ENCODE data around the gene CAMSAP2. TPM values are rescaled to one million over a fixed set of nuclear protein-coding genes. Genes with fewer than 3 reads are reported as not detected.

Gene CAMSAP2
- polyA plus RNA-seq, 3 donors from 2014 or later = 0.21 TPM; not detected in 2

DNA sequence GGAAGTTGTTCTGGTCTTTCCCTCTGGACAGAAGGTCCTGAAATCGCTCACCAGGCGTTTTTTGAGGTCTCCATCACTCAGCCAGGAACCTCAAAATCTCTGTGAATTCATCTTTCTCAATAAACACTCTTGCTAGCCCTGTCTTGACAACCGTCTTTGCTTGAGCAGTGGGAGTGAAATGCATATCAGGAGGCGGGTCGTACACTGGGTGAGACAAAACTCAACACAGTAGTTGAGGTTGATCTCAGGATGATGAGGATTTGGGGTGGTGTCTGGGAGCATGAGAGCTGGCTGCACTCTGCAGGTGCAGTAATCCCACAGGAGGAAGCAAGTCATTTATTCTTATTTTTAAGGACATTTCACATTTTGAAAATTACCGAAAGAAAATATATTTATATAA lies 136.0 kb downstream of the CAMSAP2 start:
- peaks cover 7 to 9% (median 7%) of the 10 kb centered on the region in 3 donors for H3K36me3 Mint-ChIP-seq
- peak overlapping the region; percentile 59 to 82 (median 66) for H3K4me3 Mint-ChIP-seq
- H3K9me3 Mint-ChIP-seq = no peaks in the 10 kb centered on the region
- peaks cover 2 to 13% (median 9%) of the 10 kb centered on the region in 3 donors for H3K27me3 Mint-ChIP-seq (ENCODE audit: low read depth in 3 of 3)
- DNase-seq = no peak
- peaks cover 65 to 69% of the 10 kb centered on the region in 2 donors for H3K4me1 Mint-ChIP-seq
- H3K27ac Mint-ChIP-seq = peak overlapping the region in 4 of 6 donors; percentile 17 to 74 (median 58)

DNA sequence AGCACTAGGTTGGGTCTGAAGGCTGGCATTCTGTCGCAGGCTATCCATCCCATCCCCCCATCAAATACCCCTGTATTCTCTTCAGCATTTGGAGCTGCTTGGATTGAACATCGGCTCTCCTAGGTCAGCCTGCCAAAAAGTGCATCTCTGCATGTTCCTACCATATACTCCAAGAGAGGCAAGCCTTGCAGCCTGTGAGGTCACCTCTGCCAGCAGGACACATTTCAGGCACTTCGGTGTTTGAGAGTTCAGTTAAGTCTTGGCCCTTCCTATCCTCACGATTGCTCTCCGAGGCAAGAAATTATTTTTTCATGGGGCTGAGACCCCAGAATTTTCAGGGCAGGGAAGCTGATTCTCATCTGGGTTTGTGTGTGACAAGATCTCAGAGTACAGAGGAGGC lies 136.7 kb downstream of the CAMSAP2 start:
- H3K36me3 Mint-ChIP-seq = peaks cover 7 to 9% (median 7%) of the 10 kb centered on the region in 3 donors
- H3K27ac Mint-ChIP-seq = peak overlapping the region in 1 of 6 donors; percentile 46
- H3K9me3 Mint-ChIP-seq = no peaks in the 10 kb centered on the region
- no peak for DNase-seq
- H3K4me1 Mint-ChIP-seq = peaks cover 64 to 69% of the 10 kb centered on the region in 2 donors
- H3K27me3 Mint-ChIP-seq (ENCODE audit: low read depth in 3 of 3) = peaks cover 2 to 11% (median 9%) of the 10 kb centered on the region in 3 donors
- H3K4me3 Mint-ChIP-seq = peak overlapping the region in 3 of 5 donors; percentile 8 to 74 (median 69)

DNA sequence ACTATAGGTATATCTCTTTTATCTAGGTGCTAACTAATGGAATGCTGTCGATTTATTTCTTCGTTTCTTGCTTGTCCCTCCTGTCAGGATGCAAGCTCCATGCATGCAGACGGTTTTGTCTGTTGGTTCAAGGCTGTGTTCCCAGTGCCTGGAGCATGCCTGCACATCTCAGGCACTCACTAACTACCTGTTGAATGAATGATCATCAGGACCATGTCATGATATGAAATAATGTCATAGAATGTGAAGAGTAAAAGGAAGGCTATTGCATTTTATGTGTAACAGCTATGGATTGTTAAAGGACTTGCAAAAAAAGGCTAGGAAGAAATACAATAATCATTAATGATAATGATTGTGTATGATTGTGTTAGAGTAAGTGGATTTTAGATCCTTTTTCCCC lies 138.3 kb downstream of the CAMSAP2 start:
- peak overlapping the region in 4 of 6 donors; percentile 3 to 27 (median 17) for H3K27ac Mint-ChIP-seq
- H3K9me3 Mint-ChIP-seq = no peaks in the 10 kb centered on the region
- peak overlapping the region in 2 of 5 donors; percentile 12 to 22 for H3K4me3 Mint-ChIP-seq
- peaks cover 54 to 66% of the 10 kb centered on the region in 2 donors for H3K4me1 Mint-ChIP-seq
- peaks cover 7 to 9% (median 7%) of the 10 kb centered on the region in 3 donors for H3K36me3 Mint-ChIP-seq
- peaks cover 2 to 11% (median 7%) of the 10 kb centered on the region in 3 donors for H3K27me3 Mint-ChIP-seq (ENCODE audit: low read depth in 3 of 3)
- DNase-seq = no peak

DNA sequence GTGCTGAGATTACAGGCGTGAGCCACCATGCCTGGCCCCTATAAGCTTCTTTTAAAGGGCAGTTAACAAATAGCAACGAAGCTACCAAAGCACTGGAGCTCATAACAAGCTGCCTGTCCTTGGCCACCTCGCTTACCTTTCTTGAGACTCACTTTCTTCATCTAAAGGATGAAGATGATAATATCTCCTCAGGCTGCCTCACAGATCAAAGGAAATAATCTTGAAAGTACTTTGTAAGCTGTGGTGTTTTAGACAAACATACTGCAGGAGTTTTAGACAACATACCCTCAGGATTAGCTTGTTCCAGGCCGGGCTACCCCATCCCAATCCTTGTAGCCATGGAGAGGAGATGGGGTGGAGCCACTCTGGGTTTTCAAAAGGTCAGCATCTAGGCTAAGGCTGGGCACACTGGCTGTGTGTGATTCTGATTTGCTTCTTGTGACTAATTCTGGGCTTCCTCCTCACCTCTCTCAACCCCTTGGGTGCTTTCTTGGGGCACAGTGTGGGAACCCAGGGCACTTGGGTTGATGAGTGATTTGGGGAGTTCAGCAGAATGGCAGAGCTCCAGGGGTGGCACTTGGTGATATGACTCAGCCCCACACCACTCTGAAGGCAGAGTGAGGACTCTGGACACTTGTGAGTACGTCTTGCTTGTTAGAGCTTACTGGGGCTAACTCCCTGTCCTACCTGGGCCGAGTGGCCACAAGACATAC lies 139.3 kb downstream of the CAMSAP2 start:
- peaks cover 50 to 63% of the 10 kb centered on the region in 2 donors for H3K4me1 Mint-ChIP-seq
- peaks cover 7 to 9% (median 7%) of the 10 kb centered on the region in 3 donors for H3K36me3 Mint-ChIP-seq
- peak overlapping the region in 3 of 6 donors; percentile 55 to 82 (median 58) for H3K27ac Mint-ChIP-seq
- peaks cover 2 to 6% (median 6%) of the 10 kb centered on the region in 3 donors for H3K27me3 Mint-ChIP-seq (ENCODE audit: low read depth in 3 of 3)
- DNase-seq = peak in 1 of 3 donors; percentile 12
- peak overlapping the region in 1 of 5 donors; percentile 53 for H3K4me3 Mint-ChIP-seq
- no peaks in the 10 kb centered on the region for H3K9me3 Mint-ChIP-seq

DNA sequence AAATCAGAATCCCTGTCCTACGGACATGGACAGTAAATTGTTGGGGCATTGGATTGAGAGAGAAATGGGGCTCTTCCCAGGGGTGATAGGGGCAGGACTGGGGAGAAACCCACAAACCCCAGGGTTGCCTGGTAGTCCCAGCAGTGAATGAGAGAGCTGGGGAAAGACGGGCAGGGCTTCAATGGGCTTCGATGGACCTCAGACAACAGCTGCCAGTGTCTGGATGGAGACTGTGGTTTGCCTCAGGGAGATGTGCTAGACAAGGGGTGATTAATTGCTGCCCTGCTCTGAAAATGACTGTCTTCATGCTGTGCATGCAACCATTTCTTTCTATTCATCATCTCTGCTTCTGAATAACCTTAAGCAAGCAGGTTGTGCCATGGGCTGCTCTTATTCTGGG lies 141.5 kb downstream of the CAMSAP2 start:
- Mint-ChIP-seq H3K9me3 (no peaks in the 10 kb centered on the region), H3K27me3 (ENCODE audit: low read depth in 3 of 3) (peaks cover 0 to 5% (median 2%) of the 10 kb centered on the region in 3 donors), H3K4me1 (peaks cover 54 to 66% of the 10 kb centered on the region in 2 donors), H3K36me3 (peaks cover 0 to 7% (median 6%) of the 10 kb centered on the region in 3 donors), H3K4me3 (peak overlapping the region in 1 of 5 donors; percentile 7), H3K27ac (peak overlapping the region in 1 of 6 donors; percentile 14)
- no peak for DNase-seq

DNA sequence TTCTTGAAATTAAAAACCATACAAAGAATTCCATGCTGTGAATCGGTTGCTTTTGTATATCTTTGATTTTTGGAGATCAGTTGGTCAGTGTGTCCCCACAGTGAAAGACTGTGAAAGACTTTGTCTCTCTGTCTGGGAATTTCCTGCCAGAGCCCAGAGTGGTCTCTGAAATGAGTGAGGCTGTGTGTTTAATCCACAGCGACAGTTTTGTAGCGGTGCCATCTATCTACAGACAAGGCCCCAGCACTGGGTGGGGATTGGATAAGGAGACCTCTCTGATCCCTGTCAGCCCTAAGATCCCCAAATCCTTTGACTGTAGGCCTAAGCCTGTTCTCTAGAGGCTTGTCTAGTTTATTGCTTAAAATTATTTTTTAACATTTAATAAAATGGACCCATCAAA lies 144.4 kb downstream of the CAMSAP2 start:
- Mint-ChIP-seq H3K9me3 (no peaks in the 10 kb centered on the region), H3K27ac (peak overlapping the region in 4 of 6 donors; percentile 18 to 93 (median 51)), H3K27me3 (ENCODE audit: low read depth in 3 of 3) (peaks cover 4 to 8% (median 7%) of the 10 kb centered on the region in 3 donors), H3K4me1 (peaks cover 62 to 79% of the 10 kb centered on the region in 2 donors), H3K36me3 (peaks cover 0 to 6% (median 3%) of the 10 kb centered on the region in 3 donors), H3K4me3 (peak overlapping the region in 1 of 5 donors; percentile 65)
- no peak for DNase-seq

DNA sequence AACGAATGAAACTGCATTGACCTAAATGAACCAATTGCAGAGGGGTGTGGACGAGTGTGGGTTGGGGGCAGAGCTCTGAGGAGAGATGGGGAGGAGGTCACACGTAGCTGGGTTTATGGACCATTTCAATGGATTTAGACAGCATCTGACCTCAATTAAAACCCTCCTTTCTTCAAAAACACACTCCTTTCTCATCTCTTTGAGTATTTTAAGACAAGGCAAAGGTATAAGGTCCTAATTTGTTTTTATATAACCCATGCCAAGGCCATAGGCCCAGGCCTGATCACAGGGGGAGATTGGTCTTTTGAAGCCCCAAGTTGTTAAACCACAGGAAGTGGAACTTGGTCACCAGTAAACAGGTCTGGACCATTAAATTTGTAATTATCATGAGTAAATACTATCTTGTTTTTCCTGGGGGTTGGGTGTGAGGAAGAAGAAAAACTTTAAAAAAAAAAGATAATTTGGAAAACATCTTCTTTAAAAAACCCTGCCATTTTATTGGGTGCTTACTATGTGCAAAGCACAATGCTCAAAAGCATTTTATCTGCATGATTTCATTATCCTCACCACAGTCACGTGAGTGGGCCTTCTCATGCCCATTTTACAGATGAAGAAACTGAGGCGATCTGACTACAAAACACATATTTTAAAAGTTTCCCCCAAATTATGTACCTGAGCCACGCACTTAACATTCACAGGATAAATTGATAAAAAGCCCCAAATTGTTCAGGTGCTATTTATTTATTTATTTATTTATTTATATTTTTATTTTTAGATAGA lies 147.1 kb downstream of the CAMSAP2 start:
- peaks cover 0 to 3% (median 0%) of the 10 kb centered on the region in 3 donors for H3K36me3 Mint-ChIP-seq
- H3K27ac Mint-ChIP-seq = peak overlapping the region; percentile 83 to 93 (median 88)
- peak overlapping the region; percentile 49 to 80 (median 56) for H3K4me3 Mint-ChIP-seq
- no peaks in the 10 kb centered on the region for H3K9me3 Mint-ChIP-seq
- peaks cover 8 to 13% (median 9%) of the 10 kb centered on the region in 3 donors for H3K27me3 Mint-ChIP-seq (ENCODE audit: low read depth in 3 of 3)
- peaks cover 77 to 92% of the 10 kb centered on the region in 2 donors for H3K4me1 Mint-ChIP-seq
- DNase-seq = peak; percentile 53 to 57 (median 56)

DNA sequence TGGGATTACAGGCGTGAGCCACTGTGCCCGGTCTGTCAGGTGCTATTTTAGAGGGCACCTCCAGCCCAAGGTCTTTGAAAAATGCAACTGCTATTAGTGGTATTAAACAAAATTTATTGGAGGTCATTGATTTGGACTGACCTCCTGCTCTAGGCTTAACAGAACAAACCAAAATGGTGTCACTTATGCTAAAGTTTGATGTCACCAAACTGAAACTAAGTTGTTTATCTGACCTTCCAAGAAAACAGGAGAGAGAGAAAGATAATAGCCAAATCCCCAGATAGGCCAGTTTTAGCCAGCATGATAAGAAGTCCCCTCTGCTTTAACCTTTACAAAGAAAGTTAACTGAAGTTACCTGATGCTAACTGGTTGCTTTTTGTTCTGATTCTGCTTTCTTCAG lies 147.9 kb downstream of the CAMSAP2 start:
- Mint-ChIP-seq H3K36me3 (peaks cover 0 to 3% (median 0%) of the 10 kb centered on the region in 3 donors), H3K27me3 (ENCODE audit: low read depth in 3 of 3) (peaks cover 9 to 13% (median 12%) of the 10 kb centered on the region in 3 donors), H3K4me3 (peak overlapping the region; percentile 72 to 82 (median 79)), H3K27ac (peak overlapping the region; percentile 83 to 95 (median 88)), H3K4me1 (peaks cover 76 to 90% of the 10 kb centered on the region in 2 donors), H3K9me3 (no peaks in the 10 kb centered on the region)
- DNase-seq = no peak

DNA sequence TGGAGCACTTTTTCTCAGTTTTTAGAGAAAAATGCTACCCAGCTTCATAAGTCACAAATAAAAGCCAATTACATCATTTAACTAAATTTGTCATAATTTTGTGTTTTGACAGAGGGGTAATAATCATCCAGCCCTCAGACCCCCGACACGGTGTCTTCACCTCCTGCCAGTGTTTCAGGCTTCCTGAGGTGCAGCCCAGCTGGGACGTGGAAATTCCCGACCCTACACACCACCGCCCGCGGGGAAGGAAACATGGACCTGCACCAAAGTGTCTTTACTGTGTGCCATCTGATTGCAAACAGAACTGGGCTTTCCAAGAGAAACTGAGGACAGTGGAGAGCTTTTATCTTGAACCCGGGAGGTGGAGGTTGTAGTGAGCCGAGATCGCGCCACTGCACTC lies 148.3 kb downstream of the CAMSAP2 start:
- no peak for DNase-seq
- Mint-ChIP-seq H3K27me3 (ENCODE audit: low read depth in 3 of 3) (peaks cover 13 to 15% (median 13%) of the 10 kb centered on the region in 3 donors), H3K4me3 (peak overlapping the region; percentile 72 to 82 (median 79)), H3K4me1 (peaks cover 79 to 90% of the 10 kb centered on the region in 2 donors), H3K36me3 (peaks cover 0 to 3% (median 0%) of the 10 kb centered on the region in 3 donors), H3K9me3 (no peaks in the 10 kb centered on the region), H3K27ac (peak overlapping the region; percentile 83 to 95 (median 88))

DNA sequence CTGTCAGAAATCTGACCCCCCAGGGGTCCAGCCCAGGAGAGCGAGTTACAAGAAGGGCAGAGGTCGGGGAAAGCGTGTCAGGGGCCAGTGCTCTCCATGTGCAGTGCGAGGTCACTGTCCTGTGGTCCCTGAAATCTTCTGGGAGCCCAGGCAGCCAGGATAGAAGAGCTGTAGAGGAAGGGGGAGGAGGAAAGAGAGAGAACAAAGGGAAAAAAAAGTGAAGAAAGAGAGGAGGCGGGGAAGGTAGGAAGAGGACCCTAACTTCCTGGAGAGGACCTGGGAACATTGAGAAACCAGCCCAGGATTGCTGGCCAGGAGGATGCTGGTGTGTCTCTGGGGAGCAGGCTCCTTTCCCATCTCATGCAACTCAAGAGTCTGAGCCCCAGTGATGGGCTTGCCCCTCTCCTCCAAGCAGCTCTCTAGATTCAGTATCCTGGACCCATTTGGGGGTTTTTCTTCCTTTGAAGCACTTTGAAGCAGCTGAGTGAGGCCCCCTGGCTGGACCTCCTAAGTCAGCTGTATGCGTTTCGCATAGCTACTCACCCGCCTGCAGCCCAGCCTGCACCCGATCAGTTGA lies 149.2 kb downstream of the CAMSAP2 start:
- Mint-ChIP-seq H3K9me3 (no peaks in the 10 kb centered on the region), H3K27me3 (ENCODE audit: low read depth in 3 of 3) (peaks cover 13 to 18% (median 18%) of the 10 kb centered on the region in 3 donors), H3K27ac (peak overlapping the region; percentile 78 to 95 (median 86)), H3K36me3 (peaks cover 0 to 3% (median 0%) of the 10 kb centered on the region in 3 donors), H3K4me3 (peak overlapping the region; percentile 78 to 84 (median 81)), H3K4me1 (peaks cover 79 to 93% of the 10 kb centered on the region in 2 donors)
- DNase-seq = no peak

DNA sequence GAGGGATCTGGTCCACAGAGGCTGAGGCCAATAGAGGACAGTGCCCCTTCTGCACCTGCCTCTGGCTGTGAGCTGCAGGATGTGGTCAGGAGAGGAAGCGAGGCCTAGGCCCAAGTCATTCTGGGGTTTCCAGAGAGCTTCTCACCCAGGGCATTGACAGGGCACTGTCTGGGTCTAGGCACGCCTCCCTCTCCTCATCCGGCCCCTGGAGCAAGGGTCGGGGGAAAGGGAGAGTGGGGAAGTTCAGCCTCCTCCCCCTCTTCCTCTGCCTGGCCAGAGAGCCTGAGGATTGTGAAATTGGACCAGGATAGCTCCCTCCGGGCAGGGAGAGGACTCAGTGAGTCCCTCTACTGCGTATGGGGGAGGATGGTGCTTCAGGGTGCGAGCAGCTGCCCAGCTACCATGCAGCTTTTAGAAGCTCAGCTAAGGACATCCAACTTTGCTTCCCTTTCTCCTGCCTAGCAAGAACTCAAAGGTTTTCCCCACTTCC lies 149.7 kb downstream of the CAMSAP2 start:
- H3K4me3 Mint-ChIP-seq = peak overlapping the region; percentile 78 to 84 (median 81)
- H3K36me3 Mint-ChIP-seq = peaks cover 0 to 3% (median 0%) of the 10 kb centered on the region in 3 donors
- no peaks in the 10 kb centered on the region for H3K9me3 Mint-ChIP-seq
- peaks cover 13 to 18% (median 18%) of the 10 kb centered on the region in 3 donors for H3K27me3 Mint-ChIP-seq (ENCODE audit: low read depth in 3 of 3)
- H3K4me1 Mint-ChIP-seq = peaks cover 75 to 88% of the 10 kb centered on the region in 2 donors
- peak overlapping the region; percentile 78 to 95 (median 86) for H3K27ac Mint-ChIP-seq
- DNase-seq = peak; percentile 82 to 87 (median 86)

DNA sequence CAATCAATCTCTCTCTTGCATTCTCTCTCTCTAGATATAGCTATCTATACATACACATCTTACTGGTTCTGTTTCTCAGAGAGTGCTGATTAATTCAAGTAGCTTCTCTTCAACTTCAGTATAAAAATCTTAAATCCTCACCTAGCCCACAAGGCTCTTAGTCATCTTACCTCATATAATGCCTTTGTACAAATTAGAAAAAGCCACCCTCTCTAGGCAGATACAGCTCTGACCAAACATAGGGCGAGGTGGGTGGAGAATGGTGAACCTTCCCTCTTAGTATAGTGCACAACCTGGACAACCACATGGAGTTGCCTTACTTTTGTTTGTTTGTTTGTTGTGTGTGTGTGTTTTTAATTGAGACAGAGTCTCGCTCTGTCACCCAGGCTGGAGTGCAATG lies 150.9 kb downstream of the CAMSAP2 start:
- DNase-seq = peak in 2 of 3 donors; percentile 22 to 51
- H3K27me3 Mint-ChIP-seq (ENCODE audit: low read depth in 3 of 3) = peaks cover 11 to 20% (median 18%) of the 10 kb centered on the region in 3 donors
- H3K27ac Mint-ChIP-seq = peak overlapping the region; percentile 78 to 95 (median 86)

DNA sequence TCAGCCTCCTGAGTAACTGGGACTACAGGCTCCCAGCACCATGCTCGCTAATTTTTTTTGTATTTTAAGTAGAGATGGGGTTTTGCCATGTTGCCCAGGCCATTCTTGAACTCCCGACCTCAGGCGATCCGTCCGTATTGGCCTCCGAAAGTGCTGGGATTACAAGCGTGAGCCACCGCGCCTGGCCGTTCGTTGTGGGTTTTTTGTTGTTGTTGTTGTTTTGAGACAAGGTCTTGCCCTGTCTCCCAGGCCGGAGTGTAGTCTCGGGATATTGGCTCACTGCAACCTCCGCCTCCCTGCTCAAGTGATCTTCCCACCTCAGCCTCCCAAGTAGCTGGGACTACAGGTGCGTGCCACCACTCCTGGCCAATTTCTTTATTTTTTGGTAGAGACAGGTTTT lies 151.3 kb downstream of the CAMSAP2 start:
- peak overlapping the region; percentile 18 to 88 (median 82) for H3K27ac Mint-ChIP-seq
- peak overlapping the region; percentile 78 to 84 (median 81) for H3K4me3 Mint-ChIP-seq
- DNase-seq = no peak
- peaks cover 11 to 20% (median 18%) of the 10 kb centered on the region in 3 donors for H3K27me3 Mint-ChIP-seq (ENCODE audit: low read depth in 3 of 3)
- no peaks in the 10 kb centered on the region for H3K9me3 Mint-ChIP-seq
- H3K36me3 Mint-ChIP-seq = no peaks in the 10 kb centered on the region
- H3K4me1 Mint-ChIP-seq = peaks cover 62 to 72% of the 10 kb centered on the region in 2 donors

More for the DNA sequence above, 150.9 kb downstream of the CAMSAP2 start:
- no peaks in the 10 kb centered on the region for H3K36me3 Mint-ChIP-seq
- peak overlapping the region; percentile 78 to 84 (median 81) for H3K4me3 Mint-ChIP-seq
- no peaks in the 10 kb centered on the region for H3K9me3 Mint-ChIP-seq
- H3K4me1 Mint-ChIP-seq = peaks cover 65 to 76% of the 10 kb centered on the region in 2 donors

Measured in immature natural killer cell (primary cell).